NCI-H345 treated with DMSO at 0.1 percent for 48 hours (cell line): ENCODE data around the gene VRK1.
A peak's percentile ranks its signal among the peaks of the same experiment; 100 is the strongest.
"Not testable (repeated sequence)": the region's sequence is repeated elsewhere in the genome, so short reads cannot be mapped to it uniquely, and the experiment has no call there.

ENCODE experiments used
- DNase-seq: peaks from one replicate; lab custom pipeline; 2025; ENCODE audit not compliant: unreplicated experiment; lab: John Stamatoyannopoulos, UW

The VRK1 gene

DNA sequence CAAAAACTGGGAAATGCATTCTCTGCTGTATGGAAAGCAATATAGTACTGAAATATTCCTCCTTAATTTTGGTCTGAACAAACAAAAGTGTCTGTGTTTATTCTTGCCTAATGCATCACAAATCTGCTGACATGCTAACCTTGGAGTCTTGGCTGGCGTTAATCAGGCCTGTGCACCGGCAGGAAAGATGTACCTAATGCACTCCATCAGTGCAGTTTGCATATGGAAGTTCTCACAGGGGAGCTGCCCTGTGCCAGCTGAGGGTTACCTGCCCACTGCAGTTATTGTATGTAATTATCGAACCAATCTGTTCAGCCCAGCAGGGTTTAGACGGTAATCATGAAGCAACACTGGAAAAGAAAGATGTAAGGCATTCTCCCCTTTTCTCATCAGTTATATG, 76.9 kb downstream of the VRK1 start:
- no peak for DNase-seq

DNA sequence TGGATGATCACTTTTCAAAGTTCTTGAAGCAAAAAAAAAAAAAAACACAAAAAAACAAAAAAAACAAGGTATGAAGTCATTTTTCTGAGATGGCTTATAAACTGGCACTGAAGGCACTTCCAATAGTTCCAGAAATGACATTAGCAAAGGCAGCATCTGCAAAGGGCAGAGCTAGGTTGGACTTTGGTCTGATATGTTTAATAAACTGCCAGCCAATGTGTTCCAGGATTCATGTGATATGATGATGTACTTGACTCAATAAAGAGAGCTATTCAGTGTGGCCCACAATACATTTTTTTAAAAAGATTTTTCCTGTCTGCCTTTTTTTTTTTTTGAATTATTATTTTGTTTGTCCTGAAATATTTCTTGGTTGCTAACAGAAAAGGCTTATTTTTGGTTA, 79.6 kb downstream of the VRK1 start:
- no peak for DNase-seq

DNA sequence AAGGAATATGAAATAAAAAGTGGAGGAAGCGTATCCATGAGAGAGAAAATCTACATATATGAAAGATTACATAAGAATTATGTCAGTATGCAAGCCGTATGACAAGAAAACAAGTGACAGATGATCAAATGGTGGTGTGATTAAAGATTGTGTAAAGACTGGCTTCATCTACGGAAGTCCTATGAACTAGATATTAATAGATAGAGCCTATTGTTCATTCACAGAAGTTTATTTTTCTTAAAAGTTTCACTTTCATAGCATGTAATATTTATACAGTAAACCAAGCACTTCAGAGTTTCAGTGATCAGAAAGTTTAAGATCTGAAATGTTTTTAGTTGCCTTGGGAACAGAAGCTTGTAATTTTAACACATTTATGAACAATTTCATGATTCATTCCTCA, 84.5 kb downstream of the VRK1 start:
- no peak for DNase-seq

- DNase-seq = not testable (repeated sequence)
Measured at GRCh38 chr14:96883974-96884373, 86.8 kb downstream of the VRK1 start.

DNA sequence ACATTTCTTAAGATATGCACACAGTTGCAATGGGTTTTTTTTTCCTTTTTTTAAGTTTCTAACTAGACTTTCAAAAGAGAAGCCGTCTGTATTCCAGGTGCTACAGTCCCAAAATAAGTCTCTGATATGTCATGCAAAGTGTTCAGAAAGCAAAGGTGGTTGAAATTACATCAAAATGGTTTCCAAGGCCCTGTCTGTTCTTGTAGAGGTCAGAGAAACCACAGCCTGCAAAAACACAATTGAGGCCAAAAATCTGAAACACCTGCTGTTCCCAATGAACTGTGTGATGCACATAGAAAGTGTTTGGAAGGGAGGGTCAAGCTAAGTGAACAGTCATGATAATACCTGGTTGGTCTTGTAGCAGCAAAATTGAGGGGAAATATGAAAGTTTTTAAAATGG, 91.0 kb downstream of the VRK1 start:
- no peak for DNase-seq

DNA sequence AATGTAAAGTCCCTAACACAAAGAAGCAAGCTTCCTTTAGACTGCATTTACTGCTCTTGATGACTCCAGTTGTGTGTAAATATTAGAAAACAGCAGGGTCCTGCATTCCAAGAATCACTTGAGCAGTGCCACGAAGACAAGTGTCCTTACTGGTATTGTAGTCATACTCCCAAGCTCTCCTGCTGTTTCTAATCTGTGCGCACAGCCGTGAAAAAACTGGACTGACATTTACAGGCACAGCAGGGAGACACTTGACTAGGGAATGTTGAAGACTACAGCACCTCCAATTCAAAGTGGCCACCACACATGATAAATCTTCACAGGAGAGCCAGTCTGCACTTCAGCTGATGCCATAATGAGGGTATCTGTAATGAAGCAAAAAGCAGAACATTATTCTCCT, 91.4 kb downstream of the VRK1 start:
- DNase-seq = peak; percentile 59

- DNase-seq = no peak
Measured at GRCh38 chr14:96889091-96889490, 91.9 kb downstream of the VRK1 start.

DNA sequence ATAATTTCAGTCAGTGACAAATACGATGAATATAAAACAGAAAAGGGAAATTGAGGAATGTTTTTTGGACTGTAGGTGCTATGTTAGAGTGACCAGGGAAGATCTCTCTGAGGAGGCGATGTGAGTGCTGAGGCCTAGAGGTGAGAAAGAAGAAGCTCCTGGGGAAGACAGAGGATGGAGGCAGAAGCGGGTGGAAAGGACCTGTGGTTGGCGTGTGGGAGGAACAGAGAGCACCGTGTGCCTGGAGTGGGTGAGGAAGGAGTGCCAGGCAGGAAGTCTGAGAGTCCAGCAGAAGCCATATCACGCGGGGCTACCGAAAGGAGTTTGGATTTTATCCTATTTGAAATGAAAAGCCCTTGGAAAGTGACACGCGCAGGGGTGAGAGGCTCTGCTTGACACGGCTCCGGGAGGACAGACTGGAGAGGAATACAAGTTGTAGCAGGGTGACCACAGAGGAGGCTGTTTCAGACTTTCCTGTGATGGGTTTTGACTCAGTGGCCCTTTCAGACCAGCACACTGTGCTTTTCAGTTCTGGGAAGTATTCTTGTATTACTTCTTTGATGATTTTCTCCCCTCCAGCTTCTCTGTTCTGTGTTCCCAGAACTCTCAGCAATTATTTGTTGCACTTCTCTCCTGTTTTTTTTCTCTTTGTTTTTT, 96.9 kb downstream of the VRK1 start:
- no peak for DNase-seq

DNA sequence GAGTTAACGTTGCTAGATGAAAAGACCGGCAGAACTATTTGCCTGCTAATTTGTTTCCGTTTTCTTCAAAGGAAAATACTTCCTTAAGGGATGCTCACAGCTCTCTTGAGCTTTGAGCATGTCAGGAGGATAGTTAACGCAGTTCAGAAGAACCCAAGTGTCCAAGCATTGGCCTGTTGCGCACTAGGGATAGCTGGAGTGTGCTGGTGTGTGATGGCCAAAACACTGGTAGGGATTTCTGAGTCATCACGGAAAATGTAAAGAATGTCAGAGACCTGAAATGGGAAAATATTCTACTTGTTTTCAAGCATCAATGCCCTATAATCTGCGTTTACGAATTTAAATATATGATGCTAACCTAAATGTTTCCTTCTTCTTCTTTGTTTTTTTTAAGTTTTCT, 97.8 kb downstream of the VRK1 start:
- no peak for DNase-seq

DNA sequence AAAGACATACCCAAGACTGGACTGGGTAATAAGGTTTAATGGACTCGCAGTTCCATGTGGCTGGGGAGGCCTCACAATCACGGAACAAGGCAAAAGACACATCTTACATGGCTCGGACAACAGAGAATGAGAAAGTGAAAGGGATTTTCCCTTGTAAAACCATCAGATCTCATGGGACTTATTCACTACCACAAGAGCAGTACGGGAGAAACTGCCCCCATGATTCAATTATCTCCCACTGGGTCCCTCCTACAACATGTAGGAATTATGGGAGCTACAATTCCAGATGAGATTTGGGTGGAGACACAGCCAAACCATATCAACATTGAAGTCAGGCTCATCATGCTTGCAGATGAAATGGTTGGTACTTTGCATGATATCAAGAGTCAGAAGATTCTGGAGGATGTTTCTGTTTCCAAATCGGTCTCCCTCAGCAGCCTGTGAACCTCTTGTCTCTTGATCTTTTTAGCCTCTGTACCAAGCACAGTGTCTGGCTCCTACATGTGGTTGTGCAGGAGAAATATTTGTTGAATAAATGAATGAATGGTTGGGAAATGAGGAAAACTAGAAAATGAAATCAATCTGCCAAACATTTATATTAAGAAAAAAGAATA, 98.6 kb downstream of the VRK1 start:
- DNase-seq = no peak

- DNase-seq = no peak
Measured at GRCh38 chr14:96897184-96897583, 100.0 kb downstream of the VRK1 start.

- DNase-seq = no peak
Measured at GRCh38 chr14:96901227-96901626, 104.0 kb downstream of the VRK1 start.

DNA sequence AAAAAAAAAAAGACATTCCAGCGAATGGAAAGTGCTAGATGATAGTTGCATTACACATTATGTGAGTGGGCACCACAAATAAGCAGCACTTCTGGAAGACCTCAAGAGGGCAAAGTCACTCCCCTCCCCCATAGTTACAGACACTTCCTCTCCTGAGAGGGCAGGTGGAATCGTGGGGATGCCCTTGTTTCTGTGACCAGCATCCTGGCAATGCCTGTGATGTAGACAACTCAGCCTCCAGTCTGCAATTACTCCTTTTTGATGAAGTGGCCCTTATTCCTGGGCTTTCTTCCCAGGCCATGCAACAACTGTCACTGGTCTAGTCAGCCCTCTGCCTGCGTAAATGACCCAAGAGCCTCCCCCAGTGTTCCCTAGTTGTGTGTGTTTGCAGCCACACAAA, 104.8 kb downstream of the VRK1 start:
- DNase-seq = no peak

GRCh38 chr14:96903444-96904023, 106.4 kb downstream of the VRK1 start:
- no peak for DNase-seq

GRCh38 chr14:96904201-96904600, 107.0 kb downstream of the VRK1 start:
- DNase-seq = no peak

DNA sequence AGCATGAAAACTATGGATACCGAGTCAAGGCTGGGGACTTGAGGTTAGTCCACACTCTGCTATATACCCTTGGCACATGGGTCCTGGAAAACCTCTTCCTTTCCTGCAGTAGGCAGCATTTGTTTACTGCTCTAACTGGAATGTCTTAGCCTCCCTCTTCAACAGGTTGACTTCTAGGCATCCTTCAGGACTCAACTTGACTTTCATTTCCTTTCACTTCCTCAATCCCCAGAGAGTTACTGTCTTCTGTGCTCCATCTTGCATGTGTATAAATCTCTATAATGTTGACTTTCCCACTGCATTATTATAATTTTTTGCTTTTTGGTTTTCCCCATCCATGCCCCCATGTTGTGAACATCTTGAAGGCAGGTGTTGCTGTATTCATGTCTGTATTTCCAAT, 107.9 kb downstream of the VRK1 start:
- no peak for DNase-seq

DNA sequence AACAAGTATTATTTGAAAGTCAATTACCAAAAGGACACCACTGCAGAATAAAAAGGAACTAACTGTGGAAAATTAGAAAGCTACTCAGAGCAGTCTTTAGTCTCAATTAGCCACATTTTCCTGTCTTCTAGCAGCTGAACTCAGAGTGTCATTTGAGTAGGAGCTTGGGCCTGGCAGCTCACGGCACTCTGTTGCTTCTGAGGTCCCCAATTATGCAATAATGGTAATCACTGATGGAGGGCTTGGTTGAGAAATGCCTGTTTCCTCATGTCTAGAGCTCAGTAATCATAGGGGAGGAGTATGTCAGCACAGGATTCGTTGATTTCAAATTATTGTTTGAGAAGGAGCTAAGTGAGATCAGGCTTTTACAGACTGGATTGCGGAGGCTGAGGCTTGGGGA, 108.6 kb downstream of the VRK1 start:
- no peak for DNase-seq

DNA sequence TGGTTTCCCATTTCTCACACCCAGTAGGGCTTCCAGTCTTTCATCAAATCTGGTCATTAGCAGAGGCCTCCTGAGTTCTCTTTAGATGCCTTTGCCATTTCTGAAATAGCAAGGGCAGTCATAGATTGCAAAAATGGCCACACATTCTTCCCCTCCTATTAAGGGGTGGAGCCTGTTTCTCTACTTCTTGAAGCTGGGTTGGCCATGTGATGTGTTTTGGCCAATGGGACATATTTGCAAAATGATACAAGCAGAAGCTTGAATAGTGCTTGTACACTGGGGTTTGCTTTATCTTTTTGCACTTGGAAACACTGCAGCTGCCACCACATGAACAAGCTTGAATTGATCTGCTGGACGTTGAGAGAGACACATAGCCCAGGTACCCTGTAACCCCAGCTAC, 109.3 kb downstream of the VRK1 start:
- DNase-seq = no peak

- no peak for DNase-seq
Measured at GRCh38 chr14:96909841-96910364, 112.7 kb downstream of the VRK1 start.

GRCh38 chr14:96911499-96912149, 114.4 kb downstream of the VRK1 start:
- DNase-seq = no peak

GRCh38 chr14:96914571-96915128, 117.5 kb downstream of the VRK1 start:
- no peak for DNase-seq

DNA sequence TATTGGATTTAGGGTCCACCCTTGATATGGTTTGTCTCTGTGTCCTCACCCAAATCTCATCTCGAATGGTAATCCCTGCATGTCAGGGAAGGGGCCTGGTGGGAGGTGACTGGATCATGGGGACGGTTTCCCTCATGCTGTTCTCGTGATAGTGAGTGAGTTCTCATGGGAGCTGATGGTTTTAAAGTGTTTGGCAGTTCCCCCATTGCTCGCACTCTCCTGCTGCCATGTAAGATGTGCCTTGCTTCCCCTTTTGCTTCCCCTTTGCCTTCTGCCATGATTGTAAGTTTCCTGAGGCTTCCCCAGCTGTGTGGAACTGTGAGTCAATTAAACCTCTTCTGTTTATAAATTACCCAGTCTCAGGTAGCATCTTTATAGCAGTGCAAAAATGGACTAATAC, 118.3 kb downstream of the VRK1 start:
- no peak for DNase-seq
